GM12878 (cell line): ENCODE measurements around the gene CCNYL1.

Source experiments
- ATF3 ChIP-seq: IDR thresholded peaks from 2 replicates; pipeline ENCODE4 v1.6.1; 2011; ENCODE audit warnings: low read depth, mild to moderate bottlenecking, low read length, moderate library complexity, borderline replicate concordance; ENCODE audit errors: extremely low read depth
- CTCF ChIP-seq, 3 experiments: IDR thresholded peaks in 2 of 3; conservative IDR thresholded peaks in 1 of 3; 2 replicates each; pipeline ENCODE4 v1.5.1; 2011; ENCODE audit warnings: low read depth in 3 of 3, low read length in 3 of 3, mild to moderate bottlenecking in 3 of 3, control low read depth in 2 of 3, moderate library complexity in 2 of 3, inconsistent platforms in 1 of 3, mixed read lengths in 1 of 3; ENCODE audit not compliant: control insufficient read depth in 2 of 3, insufficient read depth in 1 of 3; ENCODE audit errors: extremely low read depth in 1 of 3
- DPF2 ChIP-seq: fragments of 450-650 bp; IDR thresholded peaks from 2 replicates; pipeline ENCODE4 v1.6.1; 2017; ENCODE audit warnings: mild to moderate bottlenecking
- ELK1 ChIP-seq: IDR thresholded peaks from 2 replicates; pipeline ENCODE4 v1.6.1; 2012; ENCODE audit warnings: low read depth, low read length, improper control_type of control experiment
- IKZF2 ChIP-seq, 2 experiments: fragments of 450-650 bp; IDR thresholded peaks; 2 replicates each; pipeline ENCODE4 v1.6.1; 2017; ENCODE audit warnings: mild to moderate bottlenecking in 2 of 2, moderate library complexity in 2 of 2
- NRF1 ChIP-seq: conservative IDR thresholded peaks from 2 replicates; pipeline ENCODE4 v1.6.1; 2011; ENCODE audit warnings: mild to moderate bottlenecking, low read depth, low read length, improper control_type of control experiment
- RAD51 ChIP-seq: fragments of 450-650 bp; IDR thresholded peaks from 2 replicates; pipeline ENCODE4 v1.6.1; 2016; ENCODE audit warnings: moderate library complexity, mild to moderate bottlenecking, inconsistent platforms
- REST ChIP-seq: IDR thresholded peaks from 2 replicates; pipeline ENCODE4 v1.6.1; 2012; ENCODE audit warnings: mild to moderate bottlenecking, low read depth, low read length
- SUPT20H ChIP-seq: IDR thresholded peaks from 2 replicates; pipeline ENCODE4 v1.6.1; 2011; ENCODE audit warnings: low read depth, mild to moderate bottlenecking, low read length, moderate library complexity, borderline replicate concordance; ENCODE audit not compliant: control insufficient read depth

- TF ChIP-seq RAD51 (no peak), DPF2 (no peak), CTCF (IDR thresholded peaks at IDR 0.05 in 2 of 3, conservative IDR thresholded peaks at IDR 0.05 in 1 of 3; ENCODE audit: control insufficient read depth in 2 of 3, extremely low read depth in 1 of 3, insufficient read depth in 1 of 3, low read depth in 3 of 3, low read length in 3 of 3) (no peak), NRF1 (no peak), IKZF2 (IDR thresholded peaks at IDR 0.05) (no peak), ATF3 (no peak), ELK1 (no peak), SUPT20H (no peak), REST (no peak)
These were observed 89.8 kb downstream of the CCNYL1 start for GRCh38 chr2:207801259-207801658.
